Activated gamma-delta T cell treated with Interleukin-2 at 50 U/mL for 16 hours (primary cell): ENCODE measurements around the gene ERBB4.
"Not testable (repeated sequence)": the region's sequence is repeated elsewhere in the genome, so short reads cannot be mapped to it uniquely, and the experiment has no call there.

Experiments
- DNase-seq: peaks from one replicate; pipeline ENCODE4 v3.0.0-alpha.2; 2020

Gene ERBB4

DNA sequence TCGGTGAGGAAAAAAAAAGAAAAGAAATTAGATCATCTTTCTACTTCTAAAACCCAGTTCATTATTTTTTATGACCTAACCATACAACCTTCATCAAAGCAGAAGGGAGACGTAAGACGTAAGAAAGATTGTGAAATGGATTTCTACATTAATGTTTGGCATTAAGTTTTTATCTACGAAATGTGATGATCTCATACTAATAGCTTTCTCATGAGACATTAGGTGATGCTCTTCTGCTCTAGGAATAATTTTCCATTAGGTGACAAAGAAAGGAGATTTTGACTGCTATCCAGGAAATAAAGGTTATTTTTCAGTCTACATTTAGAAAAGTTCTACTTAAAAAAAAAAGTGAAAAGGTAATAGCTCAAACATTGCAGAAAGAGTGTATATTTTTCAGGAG, 748.6 kb downstream of the ERBB4 start:
- no peak for DNase-seq

DNA sequence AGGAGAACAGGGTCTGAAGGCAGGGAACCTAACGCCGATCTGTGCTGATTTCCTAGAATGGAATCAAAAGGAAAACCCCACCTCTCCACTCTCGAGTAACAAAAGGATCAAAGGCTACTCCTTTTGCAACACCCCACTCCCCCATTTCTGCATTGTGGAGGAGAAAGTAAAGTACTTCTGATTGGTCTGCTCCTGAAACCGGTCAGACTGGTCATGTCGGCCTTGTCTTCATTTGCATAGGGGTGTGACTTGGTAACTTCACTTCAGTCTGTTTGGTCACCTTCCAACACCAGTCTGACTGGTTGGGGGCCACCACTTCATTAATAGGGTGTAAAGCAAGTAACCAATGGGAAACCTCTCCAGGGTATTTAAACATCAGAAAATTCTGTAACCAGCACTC, 771.9 kb downstream of the ERBB4 start:
- DNase-seq, result no peak

DNA sequence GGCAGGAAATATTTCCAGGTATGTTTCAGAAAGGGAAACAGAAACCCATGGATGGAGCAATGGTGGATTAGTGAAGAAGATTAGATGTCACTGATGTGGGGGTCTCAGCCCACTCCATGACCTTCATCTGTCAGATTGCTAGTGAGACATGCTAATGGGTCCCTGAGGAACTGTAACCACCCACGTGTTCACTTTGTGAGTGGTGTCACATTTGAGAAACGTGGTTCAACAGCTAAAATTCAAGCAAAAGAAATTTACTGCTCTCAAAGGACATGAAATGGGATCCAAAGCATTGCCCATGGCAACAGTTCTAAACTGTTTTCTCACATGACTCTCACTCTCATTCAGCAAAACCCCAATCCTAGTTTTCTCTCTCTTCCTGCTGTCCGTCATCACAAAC, 776.1 kb downstream of the ERBB4 start:
- DNase-seq, result no peak

DNA sequence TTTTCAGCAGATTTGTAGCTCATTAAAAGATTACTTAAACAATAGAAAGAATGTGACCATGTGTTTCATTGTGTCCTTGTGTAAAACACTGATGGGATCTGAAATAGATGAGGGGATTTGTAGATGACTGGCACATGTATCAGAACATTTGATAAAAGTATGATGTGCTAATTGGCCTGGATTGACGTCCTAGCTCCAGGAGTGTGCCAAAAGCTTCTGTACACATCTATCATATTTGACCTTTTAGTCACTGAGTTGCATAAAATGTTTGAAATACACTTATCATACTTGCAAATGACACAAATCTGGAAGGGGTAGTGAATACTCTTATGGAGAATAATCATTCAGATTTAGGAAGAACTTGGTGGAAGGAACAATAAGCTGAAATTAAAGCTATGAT, 778.5 kb downstream of the ERBB4 start:
- no peak for DNase-seq

DNA sequence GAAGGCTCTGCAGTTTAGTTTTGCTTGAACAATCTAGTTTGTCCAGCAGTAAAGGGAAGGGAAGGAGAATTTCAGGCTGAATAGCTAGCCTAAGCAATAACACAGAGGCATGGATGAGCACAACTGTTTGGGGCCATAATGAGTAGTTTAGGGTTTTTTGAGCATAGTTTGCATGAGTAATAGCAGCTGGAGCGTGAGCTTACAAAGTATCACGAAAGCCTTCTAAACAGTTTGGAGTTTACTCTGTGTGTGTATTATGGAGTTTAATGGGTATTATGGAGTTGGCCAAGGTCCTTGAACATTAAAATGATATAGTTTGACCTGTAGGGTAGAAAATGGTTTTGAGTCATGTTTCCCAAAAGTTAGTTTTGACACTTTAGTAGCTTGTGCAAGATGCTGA, 782.3 kb downstream of the ERBB4 start:
- no peak for DNase-seq

DNA sequence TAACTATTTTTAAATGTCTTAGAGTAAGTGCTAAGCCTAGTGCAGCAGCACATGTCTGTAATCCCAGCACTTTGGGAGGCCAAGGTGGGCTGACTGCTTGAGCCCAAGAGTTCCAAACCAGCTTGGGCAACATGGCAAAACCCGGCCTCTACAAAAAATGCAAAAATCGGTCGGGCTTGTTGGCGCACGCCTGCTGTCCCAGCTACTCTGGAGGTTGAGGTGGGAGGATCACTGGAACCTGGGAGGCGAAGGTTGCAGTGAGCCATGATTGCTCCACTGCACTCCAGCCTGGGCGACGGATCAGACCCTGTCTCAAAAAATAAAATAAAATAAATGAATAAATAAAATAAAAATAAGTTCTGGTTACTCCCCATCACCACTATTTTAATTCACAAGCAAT, 783.4 kb downstream of the ERBB4 start:
- no peak for DNase-seq

DNA sequence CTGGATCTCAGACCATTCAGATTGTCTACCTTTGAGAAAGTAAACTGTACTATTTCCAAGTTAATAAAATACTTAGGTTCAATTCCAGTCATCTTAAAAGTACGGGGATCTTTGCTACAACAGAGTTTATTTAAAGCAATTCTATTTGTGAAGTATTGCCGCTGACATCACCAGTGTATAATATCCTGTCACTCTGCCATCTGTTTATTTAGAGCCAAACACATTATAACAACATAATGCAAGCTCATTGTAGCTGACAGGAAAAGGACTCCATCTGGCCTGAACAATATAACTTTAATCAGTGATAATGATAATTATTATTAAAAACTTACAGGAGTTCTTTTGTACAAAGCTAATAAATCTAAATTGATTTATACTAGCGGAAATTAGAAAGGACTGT, 786.8 kb downstream of the ERBB4 start:
- no peak for DNase-seq

DNA sequence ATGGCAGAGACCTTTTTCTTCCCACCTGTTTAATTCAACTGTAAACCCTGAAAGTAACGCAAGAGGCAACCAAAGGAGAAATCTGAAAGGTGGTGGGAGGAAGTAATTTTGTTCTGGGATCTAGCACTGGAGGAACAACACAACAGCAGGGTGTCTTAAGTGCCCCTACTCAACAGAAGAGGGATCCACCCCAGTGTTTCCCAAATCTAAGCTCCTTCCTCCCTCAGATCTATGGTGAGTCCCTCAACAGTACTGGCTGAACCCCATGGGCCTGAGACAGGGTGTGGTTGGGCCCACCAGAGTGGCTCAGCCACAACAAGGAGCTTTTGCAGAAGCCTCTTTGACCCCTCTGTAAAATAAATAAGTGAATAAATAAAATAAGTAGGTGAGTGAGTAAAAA, 790.3 kb downstream of the ERBB4 start:
- no peak for DNase-seq

DNA sequence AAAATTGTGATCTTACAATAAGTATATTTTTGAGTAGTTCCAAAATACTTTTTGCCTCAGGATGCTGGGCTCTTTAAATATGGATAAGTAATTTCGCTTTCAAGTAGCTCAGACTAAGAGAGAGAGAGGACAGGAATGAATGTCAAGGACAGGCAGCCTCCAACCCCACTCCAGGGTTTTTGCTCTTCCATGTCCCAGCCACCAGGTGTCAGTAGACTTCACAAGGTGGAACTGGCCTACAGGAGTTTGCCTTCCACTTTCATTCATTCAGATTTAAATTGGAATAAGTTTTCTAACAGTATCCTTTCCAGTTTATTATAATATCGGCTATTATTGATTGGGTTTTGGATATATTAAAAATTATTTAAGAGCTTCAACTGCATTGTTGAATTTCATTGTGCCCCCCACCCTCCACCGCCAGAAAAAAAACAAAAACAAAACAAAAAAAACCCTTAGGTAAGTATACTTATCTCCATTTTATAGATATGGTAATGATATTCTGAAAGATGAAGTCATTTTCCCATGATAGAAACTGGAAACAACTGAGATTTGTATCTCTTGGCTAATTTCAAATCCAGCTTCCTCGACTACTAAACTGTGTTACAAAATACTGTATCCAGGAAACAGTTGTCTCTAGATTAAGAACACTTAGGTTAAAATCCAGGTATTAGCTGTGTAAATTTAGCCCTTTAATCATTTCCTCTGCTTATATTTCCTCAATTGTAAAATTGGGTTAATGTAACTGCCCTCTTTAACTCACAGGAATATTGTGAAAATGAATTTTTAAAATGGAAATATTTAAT, 793.1 kb downstream of the ERBB4 start:
- no peak for DNase-seq

DNA sequence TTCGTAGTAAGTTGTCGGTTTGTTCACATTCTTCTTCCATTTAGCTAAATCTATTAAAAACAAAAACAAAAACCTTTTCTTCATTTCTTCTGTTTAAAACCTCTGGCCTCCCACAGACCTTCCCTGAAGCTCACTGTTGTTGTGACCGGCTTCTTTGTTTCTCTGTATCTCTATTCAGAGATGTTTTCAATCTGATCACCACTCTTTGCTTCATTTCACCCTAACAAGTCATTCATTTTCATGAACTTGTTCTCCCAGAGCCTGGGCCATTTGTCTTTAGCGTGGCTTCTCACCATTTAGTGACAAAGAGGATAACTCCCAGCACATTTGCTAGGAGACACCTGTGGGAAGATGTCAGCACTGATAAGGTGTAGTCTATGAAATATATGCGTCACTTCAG, 794.2 kb downstream of the ERBB4 start:
- no peak for DNase-seq

DNA sequence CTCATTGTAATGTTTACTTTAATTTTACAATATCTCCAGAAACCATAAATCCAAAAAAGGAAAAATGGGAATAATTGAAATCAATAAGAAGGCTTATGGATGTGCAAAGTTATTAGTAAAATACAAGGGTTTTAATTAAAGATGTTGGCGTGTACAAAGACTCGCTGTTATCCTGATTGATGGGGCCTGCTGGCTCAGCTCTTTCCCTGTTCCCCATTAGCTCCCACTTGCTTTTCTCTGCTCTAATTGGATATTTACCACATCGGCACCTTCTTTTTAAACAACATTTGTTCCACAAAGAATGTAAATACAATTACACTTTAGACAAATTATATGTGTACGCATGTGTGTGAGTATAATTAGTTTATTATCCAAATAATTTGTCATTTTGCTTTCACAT, 796.6 kb downstream of the ERBB4 start:
- DNase-seq, result no peak

DNA sequence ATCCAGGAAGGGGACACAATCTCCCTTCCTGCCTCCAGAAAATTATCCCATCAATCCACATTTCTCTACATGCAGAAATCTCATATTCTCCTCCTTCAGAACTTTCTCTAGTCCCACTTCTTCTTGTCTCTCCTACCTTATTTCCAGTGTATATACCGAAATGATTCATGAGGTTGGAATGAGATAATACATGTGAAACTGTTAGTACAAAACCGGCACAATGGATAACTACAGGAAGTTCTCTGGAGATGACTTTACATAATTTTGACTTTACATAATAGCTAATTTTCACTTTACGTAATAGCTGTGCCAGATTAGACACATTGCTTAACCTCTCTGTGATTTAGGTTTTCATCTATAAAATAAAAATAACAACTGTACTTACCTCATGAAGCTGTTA, 801.3 kb downstream of the ERBB4 start:
- DNase-seq, result no peak

DNA sequence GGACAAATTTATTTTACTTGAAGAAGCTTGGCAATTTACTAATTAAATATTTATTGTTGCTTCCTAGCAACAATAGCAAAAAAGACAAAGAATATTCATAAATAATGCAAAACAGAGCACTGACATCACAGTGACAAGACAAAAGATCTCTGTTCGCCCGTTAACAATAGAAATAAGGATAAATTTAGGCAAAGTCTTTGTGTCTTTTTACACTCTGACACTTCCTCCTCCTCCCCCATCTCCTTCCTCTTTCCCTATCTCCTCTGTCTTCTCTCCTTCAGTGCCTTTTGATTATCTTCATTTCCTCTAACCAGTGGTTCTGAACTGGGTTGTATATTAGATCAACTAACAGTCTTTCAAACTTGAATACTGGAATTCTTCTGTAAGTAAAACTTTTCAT, 808.4 kb downstream of the ERBB4 start:
- DNase-seq, result no peak

DNA sequence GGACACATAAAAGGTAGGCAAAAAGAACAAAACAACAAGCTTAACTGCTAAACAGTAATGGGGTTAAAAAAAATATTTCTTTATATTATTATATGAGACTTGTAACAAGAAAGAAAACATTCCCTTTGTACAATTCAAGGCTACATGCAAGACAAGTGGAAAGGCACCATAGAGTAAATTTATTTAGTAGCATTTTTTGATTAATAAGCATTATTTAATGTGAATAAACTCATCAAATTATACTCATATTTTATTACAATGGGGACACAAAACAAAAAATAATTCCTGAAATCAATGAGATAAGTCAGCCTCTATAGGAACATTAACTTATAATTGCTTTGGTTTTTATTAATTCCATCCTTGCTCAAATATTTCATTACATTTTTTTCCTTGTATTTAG, 809.2 kb downstream of the ERBB4 start:
- DNase-seq, result no peak

DNA sequence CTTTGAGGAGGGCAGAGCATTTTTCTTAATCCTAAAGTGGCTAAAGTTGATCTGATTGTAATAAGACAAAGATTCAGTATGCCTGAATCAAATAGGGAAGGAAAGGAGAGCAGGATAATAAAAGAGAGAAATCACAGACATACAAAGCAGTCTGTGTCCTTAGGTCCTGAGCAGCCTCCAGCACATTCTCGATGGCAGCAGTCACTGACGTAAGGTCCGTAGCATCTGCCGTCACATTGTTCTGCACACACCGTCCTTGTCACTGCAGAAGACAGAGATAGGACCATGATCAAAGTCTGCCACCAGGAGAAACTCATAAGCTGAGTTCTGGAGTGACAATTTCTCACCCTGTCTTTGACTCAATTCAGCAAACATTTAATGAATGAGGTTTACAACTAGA, 813.7 kb downstream of the ERBB4 start:
- DNase-seq, result no peak

DNA sequence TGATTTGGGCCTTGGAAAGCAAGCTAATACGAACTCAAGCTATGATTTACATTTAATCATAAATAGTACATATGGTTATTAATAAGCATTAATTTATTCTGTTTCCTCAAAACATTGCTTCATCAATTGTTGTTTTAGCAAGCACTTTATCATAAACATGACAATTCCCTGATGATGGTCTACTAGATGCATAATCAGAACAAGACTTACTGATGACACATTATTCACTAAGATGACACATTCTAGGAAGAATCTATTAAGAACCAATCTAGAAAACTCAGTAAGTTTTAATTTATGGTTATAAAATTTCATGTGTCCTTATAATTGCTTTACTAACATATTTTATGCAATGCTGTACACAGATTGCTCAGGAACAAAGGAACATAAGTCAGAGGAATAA, 815.2 kb downstream of the ERBB4 start:
- DNase-seq, result no peak

DNA sequence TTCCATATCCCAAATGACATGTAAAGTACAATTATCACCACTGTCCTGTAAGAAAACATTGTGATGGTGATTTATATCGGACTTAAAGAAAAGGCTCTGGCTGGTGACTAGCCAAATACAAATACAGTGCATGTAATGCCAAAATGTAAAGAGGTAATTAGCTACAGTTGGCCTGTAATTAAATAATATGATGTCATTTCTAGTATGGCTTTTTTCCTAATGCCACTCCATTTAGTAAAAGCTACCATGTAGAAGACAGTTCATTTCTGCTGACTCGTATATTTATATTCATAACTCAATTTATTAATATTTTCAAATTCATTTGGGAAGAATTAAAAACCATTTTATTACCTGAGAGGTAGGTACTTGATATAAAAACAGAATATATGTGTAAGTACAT, 815.7 kb downstream of the ERBB4 start:
- DNase-seq, result no peak

DNA sequence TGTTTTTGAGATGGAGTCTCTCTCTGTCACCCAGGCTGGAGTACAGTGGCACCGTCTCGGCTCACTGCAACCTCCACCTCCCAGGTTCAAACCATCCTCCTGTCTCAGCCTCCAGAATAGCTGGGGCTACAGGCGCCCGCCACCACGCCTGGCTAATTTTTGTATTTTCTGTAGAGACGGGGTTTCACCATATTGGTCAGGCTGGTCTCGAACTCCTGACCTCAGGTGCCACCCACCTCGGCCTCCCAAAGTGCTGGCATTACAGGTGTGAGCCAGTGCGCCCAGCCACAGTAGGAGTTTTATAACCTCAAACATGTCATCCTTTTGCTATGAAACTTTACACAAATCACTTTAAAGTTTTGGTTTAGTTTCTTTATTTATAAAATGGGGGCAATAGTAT, 816.7 kb downstream of the ERBB4 start:
- not testable (repeated sequence) for DNase-seq

DNA sequence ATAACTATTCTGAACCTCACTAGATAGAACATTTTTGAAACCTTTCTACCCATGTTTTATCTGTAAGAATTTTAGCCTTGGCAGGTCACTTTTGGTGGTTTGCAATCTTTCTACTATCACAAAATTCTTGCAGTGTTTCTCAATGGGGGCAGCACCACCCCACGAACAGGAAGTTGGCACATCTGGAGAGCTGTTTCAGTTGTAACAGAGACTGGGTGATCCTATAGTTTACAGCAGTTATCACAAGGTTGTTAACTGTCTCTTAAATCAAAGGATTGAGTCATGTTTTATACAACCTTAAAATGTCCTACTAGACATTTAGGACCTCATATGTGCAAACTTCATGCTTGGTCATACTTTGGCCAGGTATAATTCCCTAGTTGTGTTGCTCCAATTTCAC, 829.2 kb downstream of the ERBB4 start:
- no peak for DNase-seq

DNA sequence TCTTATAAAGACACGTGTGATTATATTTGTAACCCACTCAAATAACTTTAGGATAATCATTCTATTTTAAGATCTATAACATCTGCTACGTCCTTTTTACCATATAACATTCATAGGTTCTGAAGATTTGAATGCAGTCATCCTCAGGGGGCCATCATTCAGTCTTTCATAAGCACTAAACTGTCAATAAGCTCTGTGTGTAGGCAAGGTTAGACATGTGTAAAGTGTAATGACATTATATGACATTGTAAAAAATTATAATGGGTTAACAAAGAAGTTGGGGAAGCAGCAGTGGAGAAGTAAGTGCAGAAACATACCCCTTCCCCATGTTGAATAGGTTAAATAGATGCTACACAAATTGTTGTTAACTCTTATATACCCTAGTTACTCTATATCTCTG, 845.9 kb downstream of the ERBB4 start:
- no peak for DNase-seq

DNA sequence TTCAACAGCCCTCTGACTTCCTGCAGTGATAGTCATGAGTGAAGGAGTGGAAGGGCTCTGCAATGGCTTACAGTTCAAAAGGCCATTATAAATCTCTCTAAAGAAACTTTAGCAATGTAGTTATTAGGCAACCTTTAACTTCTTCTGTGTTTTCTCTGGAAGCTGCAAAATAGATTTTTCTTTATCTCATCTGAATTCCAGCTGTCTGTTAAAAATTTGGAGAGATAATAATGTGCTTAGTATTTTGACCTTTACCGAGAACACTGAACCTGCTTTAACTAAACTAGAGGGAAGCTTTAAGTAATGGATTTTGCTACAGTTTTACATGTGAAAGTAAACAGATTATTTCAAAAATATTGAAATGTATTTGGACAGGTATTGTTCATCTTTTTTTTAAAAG, 847.9 kb downstream of the ERBB4 start:
- DNase-seq, result no peak

DNA sequence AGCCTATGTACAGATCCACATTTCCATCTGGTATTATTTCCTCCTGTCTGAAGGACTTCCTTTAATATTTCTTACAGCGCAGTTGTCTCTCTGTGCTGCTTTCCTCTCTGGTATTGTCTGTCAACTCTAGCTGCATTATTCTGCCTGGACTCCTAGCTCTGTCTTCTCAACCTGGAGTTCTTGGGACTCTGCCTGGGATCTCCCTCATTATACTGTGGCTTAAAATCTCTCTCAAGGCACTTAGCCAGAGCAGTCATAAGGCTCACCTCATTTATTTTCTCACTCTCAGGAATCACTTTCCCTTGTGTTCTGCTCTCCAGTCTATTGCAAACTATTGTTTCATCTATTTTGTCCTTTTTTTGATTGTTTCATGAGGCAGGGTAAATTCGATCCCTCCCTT, 850.4 kb downstream of the ERBB4 start:
- no peak for DNase-seq

DNA sequence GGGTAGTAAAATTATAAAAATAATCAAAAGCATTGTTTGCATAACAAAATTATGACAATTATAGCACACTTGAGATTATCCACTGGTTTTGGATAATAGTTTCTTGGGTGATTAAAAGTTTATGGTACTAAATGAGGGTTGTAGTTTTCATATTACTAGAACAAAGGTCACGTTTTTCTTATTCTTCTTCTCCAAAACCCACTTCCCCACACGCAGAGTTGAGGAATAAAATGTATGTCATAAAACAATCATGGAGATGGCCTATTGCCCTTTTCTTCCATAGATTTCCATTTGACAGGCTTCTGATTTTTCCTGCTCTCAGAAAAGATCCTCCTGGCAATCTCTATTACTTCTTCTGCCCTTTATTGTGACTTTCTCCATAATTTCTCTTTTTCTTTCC, 863.9 kb downstream of the ERBB4 start:
- no peak for DNase-seq

DNA sequence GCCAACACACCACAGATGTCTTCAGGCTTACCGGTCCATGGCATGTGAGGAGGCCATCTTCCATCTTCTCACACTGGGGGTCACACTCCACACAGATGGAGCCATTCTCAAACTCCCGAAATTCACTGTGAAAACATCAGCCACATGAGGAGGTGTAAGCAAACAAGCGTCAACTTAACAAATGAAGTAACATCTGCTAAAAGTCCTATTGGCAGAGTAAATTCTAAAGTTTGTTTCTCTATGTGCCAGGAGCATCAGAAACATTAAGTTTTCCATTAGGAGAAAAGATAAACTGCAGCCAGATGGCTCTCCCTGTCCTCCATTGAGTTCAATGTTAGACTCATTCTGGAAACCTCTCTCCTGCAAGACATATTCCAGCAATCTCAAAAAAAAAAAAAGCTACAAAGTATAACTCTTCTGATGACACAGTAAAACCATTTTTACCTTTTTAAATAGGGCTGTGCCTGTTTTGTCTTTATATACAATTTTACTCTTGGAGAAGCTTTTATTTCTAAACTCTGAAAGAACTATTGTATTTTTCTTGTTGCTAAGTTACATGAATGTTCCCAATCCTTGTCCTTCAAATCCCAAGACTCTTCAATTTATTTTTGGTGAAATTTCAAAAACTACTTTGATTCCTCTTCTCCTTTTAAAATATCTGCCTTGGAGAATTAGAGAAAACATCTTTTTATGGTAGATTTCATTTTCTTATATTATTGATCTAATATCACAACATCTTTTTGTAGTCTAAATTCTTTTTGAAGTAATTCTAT, 865.3 kb downstream of the ERBB4 start:
- no peak for DNase-seq

DNA sequence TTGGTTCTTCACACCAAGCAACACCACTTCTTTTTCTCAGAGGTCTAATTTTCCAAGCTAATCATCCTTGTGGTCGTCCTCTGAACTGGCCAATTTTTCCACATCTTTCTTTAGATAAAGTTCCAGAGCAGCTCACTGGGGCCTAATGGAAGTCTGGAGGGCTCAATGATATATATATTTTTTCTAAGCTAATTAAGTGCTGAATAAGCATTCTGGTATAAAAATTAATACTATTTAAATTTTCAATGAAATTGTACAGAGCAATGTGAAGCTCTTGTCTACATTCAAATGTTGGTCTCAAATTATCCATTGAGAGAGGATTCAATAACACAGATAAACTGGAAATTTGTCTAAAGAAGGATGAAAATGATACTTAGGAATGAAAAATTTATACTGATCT, 866.6 kb downstream of the ERBB4 start:
- no peak for DNase-seq
